Activated T-helper 1 cell treated with Interleukin-2 at 50 U/mL for 16 hours (primary cell): ENCODE results near the gene CFAP92.
"Not testable (repeated sequence)": the region's sequence is repeated elsewhere in the genome, so short reads cannot be mapped to it uniquely, and the experiment has no call there.

Source experiments
- DNase-seq: peaks from one replicate; pipeline ENCODE4 v3.0.0-alpha.2; 2020; ENCODE audit warnings: low read depth

Gene CFAP92

GRCh38 chr3:128940252-128940651 is 53.6 kb downstream of the CFAP92 start:
- DNase-seq = no peak

DNA sequence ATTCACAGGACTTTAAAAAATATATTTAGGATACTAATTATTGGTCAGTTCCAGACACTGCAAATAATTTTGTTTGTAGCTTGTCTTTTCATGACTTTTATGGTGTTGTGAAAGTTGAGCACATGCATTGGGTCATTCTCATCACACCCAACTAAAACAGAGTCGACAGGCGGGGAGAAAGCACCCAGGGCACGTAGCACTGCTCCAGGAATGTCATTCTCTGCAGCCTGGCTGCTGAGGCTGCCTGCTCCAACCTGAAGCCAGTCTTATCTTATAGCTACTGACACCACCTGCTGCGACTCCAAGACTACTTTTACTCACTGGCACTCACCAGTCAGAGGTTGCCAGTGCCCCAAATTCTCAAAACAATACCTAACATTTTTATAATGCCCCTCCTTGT is 57.5 kb downstream of the CFAP92 start:
- no peak for DNase-seq

DNA sequence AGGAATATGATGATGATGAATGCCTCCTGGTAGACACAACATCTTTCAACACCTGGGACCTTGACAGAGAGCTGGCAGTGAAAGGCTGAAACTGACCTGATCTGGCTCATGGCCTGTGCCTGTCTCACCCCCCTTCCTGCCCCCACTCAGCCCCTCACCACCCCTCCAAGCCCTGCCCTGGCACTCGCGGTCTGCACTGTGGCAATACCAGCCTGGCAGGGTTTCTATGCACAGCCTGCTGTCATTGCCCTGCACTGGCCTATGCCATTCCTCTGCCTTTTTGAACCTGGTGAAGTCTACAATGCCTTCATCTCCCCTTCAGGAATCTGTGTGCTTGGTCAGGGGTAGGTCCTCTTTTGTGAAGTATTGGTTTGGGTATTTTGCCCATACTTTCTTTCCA is 58.0 kb downstream of the CFAP92 start:
- DNase-seq = no peak

DNA sequence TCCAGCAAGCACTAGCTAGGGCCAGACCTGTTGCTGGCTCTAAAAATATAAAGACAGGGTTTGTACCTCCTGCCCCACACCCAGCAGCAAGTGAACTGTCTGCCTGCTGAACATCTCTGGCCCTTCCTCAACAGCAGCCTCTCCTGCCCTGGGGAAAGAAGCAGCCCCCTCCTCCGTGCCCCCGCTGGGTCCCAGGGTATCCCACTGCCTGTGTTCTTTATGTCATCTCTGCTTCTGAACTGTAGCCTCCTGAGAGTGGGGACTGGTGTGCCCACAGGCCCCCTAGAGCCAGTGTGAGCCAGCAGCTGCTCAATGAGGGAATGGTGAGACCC is 60.0 kb downstream of the CFAP92 start:
- DNase-seq = no peak

DNA sequence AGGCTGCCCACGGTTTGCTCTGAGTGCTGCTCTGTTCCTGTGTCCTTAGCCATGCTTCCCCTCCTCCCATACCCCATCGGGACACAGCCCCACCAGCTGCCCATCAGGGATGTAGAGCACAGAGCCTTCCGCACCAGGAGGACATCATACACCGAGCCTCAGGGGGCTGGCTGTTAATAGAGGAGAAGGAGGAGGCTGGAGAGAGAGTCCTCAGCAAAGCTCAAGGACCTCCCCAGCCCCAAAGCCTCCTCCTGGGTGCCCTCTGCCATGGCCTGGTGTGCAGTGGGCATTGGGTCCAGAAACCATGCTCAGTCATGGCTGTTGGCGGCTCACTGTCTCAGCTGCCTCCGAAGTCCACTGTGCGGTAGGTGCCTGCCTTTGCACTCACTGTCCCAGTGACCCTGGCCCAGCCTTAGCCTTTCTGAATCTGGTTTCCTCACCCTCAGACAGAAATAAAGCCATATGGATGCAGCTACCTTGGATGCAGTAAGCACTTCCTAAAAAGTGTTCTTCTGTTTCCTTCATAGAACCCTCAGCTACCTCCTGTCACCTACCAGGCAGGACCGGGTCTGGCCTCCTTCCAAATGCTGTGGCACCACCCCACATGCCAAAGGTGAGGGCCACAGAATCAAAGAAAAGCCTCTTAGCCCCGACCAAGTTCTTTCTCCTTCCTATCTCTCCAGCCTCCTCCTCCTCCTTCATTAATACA is 60.5 kb downstream of the CFAP92 start:
- no peak for DNase-seq

DNA sequence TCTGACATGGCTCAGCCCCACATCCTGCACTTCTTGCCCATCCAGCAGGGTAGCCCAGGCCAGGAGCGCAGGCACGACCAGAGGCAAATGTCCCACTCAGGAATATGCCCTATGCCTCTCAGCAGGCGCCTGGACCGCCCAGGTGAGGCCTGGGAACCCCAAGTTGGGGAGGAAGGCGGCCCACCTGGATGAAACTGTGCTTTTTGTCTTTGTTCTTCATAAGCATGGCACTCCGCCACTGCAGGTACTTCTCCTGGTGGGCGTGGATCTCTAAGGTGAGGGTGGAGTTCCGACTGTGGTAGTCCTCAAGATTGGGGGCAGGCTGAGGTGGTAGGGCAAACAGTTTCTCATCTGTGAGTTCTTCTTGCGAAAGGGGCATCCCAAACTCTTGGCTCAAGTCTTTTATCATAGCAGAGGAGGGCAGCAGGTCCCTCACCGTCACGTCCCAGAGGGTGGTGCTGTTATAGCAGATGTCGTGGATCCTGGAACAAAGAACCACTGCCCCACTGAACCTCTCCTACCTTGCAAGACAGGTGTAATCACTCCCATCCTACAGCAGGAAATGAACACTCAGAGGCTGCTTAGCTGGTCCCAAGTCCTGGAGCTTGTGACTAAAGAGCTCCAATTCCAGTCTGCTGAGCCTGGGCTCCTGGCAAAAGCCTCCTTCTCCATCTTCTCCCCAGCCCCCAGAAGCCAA is 61.2 kb downstream of the CFAP92 start:
- DNase-seq = no peak

DNA sequence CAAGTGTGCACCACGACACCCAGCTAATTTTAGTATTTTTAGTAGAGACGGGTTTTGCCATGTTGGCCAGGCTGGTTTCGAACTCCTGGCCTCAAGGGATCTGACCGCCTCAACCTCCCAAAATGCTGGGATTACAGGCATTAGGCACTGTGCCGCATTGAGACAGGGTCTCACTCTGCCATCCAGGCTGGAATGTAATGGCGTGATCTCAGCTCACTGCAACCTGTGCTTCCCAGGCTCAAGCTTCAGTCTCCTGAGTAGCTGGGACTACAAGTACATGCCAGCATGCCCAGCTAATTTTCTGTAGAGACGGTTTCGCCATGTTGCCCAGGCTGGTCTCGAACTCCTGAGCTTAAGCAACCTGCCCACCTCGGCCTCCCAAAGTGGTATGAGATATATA is 62.8 kb downstream of the CFAP92 start:
- no peak for DNase-seq

DNA sequence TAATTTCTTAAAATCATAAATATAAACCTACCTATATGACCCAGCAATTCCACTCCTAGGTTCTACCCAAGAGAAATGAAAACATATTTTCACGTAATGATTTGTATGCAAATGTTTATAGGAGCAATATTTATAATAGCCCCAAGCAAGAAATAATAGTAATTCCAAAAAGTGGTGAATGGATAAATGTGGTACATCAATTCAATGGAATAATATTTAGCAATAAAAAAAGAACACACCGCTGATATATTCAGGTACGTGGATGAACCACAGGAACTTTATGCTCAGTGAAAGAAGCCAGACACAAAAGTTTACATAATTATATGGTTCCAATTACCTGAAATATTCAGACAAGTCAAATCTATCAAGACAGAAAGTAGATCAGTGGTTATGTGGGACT is 64.5 kb downstream of the CFAP92 start:
- no peak for DNase-seq

DNA sequence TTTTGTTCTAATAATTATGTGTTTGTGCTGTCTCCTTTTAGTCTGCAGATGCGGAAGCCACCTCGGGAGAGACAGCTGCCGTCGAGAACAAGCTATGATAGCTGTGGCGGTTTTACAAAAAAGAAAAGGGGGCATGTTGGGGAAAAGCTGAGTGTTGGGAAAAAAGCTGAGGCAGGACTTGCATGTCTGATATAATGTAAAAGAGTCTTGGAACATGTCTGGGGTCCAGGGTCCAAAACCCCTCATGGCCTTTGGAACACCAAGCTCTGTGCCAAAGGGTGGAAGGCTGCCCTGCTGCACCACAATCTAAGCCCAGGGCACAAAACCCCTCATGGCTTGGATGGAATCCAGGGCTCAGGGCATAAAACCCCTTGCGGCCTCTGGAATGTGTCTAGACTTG is 69.9 kb downstream of the CFAP92 start:
- not testable (repeated sequence) for DNase-seq

GRCh38 chr3:128923576-128923975 is 70.3 kb downstream of the CFAP92 start:
- DNase-seq = no peak

DNA sequence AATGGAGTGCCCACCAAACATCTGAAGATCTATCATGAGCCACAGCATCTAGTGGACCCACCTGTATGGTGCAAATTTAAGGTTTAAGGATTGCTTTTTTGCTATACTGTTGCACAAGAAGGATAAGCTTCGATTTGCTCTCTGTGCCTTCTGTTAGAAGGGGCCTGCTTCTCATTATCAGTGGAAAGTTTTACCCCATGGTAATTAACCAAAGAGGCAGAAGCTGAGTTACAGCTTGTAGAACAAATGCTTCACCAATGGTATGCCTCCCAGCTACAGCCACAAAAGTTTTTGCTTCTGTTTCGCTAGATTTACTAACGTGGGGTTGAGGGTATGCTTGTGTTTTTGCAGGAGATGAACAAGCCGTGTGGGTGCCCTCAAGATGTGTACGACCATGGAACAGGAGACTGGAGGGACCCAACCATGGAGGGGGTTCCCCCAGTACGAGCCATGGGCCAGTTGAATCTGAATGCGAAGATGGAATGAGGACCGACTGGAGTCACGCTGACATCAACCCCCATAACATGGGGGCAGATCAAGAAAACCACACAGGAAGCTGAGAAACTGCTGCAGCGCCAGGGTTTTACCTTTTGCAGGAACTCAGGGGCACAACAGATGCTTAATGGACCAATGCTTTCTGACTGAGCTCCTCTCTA is 70.9 kb downstream of the CFAP92 start:
- DNase-seq = peak; percentile 27

- DNase-seq = no peak
These were observed 73.9 kb downstream of the CFAP92 start for GRCh38 chr3:128919988-128920387.

GRCh38 chr3:128917291-128917690 is 76.6 kb downstream of the CFAP92 start:
- DNase-seq = no peak

DNA sequence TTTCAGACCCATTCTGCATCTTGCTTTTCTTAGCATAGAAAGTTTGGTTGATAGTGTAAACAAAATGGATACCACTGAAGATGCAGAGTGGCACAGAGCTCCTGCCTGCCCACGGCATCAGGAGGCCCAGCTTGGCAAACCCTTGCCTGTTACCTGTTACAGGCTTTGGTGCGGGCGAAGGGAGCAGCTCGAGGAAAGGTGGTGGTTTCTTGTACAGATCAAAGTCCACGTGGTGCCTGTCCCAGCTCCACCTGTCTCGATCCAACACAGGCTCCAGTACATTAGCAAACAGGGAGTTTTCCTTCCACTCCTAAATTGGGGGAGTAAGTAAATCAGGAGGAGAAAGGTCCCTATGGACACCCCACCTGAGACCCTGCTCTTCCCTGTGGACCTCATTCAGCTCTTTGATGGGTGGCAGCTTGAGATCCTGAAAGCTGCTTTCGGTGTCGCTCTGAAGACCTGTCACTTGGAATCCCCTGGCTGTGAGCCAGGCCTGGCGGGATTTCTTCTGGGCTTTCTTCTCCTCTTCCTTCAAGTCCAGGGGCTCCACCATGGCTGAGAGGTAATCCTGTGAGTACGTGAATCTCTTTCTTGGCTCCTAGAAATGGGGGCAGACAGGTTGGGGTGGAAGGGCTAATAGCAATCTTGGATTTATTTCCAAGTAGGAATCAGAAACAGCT is 78.8 kb downstream of the CFAP92 start:
- no peak for DNase-seq

DNA sequence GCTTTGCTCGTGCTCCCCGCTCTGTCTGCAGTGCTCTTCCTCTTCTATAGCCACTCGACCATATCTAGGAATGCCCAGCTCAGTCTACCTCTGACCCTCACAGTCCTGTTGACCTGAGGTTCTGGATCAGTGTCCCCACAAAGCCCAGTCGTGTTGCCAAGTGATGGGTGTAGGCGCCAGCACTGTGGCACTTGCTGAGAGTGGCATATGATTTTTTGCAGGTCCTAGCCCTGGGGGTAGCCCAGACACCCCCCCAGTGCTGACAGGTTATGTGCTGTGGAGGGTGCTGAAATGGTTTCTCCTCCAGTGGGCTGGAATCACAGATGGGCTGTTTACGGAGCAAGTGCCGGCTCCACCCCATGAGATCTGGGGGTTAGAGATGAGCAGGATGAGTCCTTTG is 82.0 kb downstream of the CFAP92 start:
- DNase-seq = no peak

GRCh38 chr3:128910006-128910405 is 83.9 kb downstream of the CFAP92 start:
- DNase-seq = no peak

DNA sequence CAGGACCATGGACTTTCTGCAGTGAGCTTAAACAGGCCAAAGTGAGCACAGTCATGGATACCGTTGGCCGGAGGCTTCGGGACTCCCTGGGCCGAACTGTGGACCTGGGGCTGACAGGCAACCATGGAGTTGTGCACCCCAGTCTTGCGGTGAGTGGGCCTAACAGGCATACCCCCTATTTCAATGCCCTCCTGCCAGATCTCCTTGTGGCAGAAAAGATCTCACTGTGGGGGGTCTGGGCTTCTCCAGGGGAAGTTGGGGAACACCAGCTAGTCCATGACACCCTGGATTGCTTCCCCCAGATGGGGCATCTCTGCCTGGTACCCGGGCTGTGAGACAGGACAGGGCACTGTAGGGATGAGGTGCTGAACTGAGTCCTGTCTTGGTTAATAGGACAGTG is 84.9 kb downstream of the CFAP92 start:
- no peak for DNase-seq

DNA sequence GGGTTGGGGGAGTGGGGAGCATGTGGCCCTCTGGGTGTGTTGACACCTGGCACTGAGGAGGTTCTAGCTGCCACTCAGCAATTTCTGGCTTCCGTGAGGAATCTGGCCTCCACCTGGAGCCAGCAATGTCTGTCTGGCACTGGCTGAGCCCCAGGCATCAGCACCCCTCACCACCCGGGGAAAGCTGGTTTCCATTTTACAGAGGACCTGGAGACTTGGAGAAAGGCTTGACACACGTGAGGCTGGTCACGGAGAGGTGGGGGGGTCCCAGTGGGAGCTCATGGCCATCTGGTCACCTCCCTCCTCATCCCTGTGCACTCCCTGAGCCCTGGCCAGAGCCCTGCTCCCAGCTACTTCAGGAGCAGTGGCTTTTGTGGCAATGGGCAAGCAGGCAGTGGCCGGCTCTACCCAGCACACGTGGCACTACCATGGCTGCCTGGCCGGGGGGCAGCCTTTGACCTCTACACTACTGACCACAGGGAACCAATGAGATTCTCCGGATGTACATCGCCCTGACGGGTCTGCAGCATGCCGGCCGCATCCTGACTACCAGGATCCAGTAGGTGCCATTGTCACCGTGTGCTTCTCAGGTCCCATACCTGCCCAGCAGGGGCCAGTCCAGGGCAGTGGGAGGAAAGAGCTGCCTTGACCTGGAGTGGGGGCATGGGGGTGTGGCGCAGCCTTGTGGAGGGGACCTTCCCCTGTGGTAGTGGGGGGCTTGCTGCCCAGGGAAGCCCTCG is 86.0 kb downstream of the CFAP92 start:
- DNase-seq = no peak

DNA sequence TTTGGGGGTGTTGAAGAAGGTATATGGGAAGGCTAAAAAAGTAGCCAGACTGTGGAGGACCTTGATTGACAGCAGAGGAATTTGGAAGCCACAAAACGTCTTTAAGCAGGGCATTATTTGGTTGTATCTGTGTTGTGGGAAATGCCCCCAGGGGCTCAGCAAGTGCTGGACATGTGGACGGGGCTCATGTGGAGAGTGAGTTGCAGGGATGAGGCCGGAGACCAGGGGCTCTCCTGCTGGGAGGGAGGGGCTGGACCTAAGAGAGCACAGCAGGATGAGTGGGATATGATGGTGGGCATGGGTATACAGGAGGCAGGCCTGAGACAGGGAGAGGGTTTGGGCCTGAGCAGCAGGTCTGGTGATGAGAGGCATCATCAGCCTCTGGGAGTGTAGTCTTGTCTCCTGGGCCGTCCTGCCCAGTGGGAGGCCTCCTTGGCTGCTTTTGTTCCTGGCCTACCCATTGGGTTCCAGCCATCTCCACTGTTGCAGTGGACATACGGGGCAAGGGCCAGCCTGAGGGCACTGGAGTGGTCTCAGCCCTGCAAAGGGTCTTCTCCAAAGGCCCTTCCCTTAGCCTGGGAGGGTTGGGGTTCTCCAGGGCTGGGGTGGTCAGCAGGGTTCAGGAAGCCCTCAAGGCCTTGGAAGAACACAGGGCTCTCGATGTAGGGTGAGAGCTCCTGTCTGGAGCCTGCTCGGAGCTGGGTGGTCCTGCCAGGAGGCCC is 86.9 kb downstream of the CFAP92 start:
- DNase-seq = no peak

DNA sequence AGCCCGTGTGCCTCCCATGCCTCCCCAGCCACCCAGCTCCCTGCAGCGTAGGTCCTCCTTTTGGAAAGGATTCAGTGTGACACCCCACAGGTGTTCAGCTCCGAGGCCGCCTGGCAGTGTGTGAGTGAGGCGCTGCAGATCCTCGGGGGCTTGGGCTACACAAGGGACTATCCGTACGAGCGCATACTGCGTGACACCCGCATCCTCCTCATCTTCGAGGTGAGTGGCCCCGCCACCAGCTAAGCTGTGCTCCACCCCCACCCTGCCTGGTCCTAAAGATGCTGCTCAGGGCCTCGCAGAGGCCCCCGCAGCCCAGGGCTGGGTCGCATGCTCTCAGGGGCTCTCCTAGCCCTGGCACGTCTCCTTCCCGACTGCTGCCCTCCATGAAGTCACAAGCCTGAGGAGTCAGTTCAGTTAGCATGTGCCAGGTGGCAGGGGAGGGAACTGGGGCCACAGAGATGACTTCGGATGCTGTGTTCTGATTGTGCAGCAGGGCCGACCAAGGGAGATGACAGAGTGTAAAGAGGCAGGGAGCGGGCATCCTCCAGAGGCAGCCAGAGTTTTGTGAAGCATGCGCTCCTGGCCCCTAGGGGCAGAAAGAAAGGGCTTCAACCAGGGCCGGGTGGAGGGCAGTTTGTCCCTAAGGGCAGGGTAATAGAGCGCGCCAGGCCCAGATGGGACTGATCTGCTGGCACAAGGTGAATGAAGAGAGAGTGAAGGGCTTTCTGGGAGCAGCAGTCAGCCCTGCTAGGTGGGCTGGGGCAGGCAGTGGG is 87.7 kb downstream of the CFAP92 start:
- no peak for DNase-seq

- DNase-seq = no peak
These were observed 90.4 kb downstream of the CFAP92 start for GRCh38 chr3:128903501-128903900.
